ENCODE results near the gene ANK3.
A peak's percentile ranks its signal among the peaks of the same experiment; 100 is the strongest.

Gene ANK3

GRCh38 chr10:60253484-60253883 lies 136.2 kb downstream of the ANK3 start:
- H3K27me3 ChIP-seq (ENCODE audit: control insufficient read depth in 5 of 5, insufficient read depth in 4 of 5, low read length in 5 of 5): no peaks in the 10 kb centered on the region

DNA sequence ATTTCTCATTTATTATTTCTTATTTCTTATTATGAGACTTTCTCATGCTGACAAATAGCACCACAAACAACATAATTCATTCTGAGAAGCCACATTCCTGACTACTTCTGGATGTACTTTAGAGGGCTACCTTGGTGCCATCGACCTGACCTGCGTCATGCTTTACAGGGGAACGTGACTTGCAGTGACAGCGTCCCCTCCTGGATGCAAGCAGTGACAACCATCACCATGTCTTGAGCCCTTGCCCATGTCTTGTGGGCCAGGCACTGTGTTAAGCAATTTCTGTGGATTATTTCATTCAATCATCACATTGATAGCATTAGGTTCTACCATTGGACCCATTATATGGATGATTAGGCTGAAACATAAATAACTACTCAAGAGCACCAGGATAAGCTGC lies 137.0 kb downstream of the ANK3 start:
- Histone ChIP-seq H3K27me3 (ENCODE audit: control insufficient read depth in 5 of 5, insufficient read depth in 4 of 5, low read length in 5 of 5) (no peaks in the 10 kb centered on the region), H3K9ac (ENCODE audit: low read length in 5 of 5) (no peak overlapping the region), H3K36me3 (ENCODE audit: control insufficient read depth in 5 of 5, insufficient read depth in 5 of 5, low read length in 5 of 5) (no peaks in the 10 kb centered on the region), H3K27ac (ENCODE audit: low read depth, low read length) (no peak overlapping the region), H3K4me3 (ENCODE audit: low read depth in 1 of 5, low read length in 5 of 5) (no peak overlapping the region), H3K9me3 (ENCODE audit: control insufficient read depth in 5 of 5, low read length in 5 of 5) (no peaks in the 10 kb centered on the region), H3K4me1 (ENCODE audit: control insufficient read depth in 5 of 5, insufficient read depth in 5 of 5, low read length in 5 of 5) (peaks cover 0 to 3% (median under 1%) of the 10 kb centered on the region in 5 donors)

More at GRCh38 chr10:60253484-60253883, 136.2 kb downstream of the ANK3 start:
- Histone ChIP-seq H3K9ac (ENCODE audit: low read length in 5 of 5) (no peak overlapping the region), H3K36me3 (ENCODE audit: control insufficient read depth in 5 of 5, insufficient read depth in 5 of 5, low read length in 5 of 5) (no peaks in the 10 kb centered on the region), H3K27ac (ENCODE audit: low read depth, low read length) (no peak overlapping the region), H3K4me1 (ENCODE audit: control insufficient read depth in 5 of 5, insufficient read depth in 5 of 5, low read length in 5 of 5) (peaks cover 0 to 10% (median 9%) of the 10 kb centered on the region in 5 donors), H3K4me3 (ENCODE audit: low read depth in 1 of 5, low read length in 5 of 5) (no peak overlapping the region), H3K9me3 (ENCODE audit: control insufficient read depth in 5 of 5, low read length in 5 of 5) (no peaks in the 10 kb centered on the region)

GRCh38 chr10:60246382-60246781 lies 143.3 kb downstream of the ANK3 start:
- Histone ChIP-seq H3K9me3 (ENCODE audit: control insufficient read depth in 5 of 5, low read length in 5 of 5) (no peaks in the 10 kb centered on the region), H3K4me3 (ENCODE audit: low read depth in 1 of 5, low read length in 5 of 5) (no peak overlapping the region), H3K9ac (ENCODE audit: low read length in 5 of 5) (no peak overlapping the region), H3K27me3 (ENCODE audit: control insufficient read depth in 5 of 5, insufficient read depth in 4 of 5, low read length in 5 of 5) (no peaks in the 10 kb centered on the region), H3K27ac (ENCODE audit: low read depth, low read length) (no peak overlapping the region), H3K36me3 (ENCODE audit: control insufficient read depth in 5 of 5, insufficient read depth in 5 of 5, low read length in 5 of 5) (no peaks in the 10 kb centered on the region), H3K4me1 (ENCODE audit: control insufficient read depth in 5 of 5, insufficient read depth in 5 of 5, low read length in 5 of 5) (no peaks in the 10 kb centered on the region)

- Histone ChIP-seq H3K27ac (ENCODE audit: low read depth, low read length) (no peak overlapping the region), H3K36me3 (ENCODE audit: control insufficient read depth in 5 of 5, insufficient read depth in 5 of 5, low read length in 5 of 5) (no peaks in the 10 kb centered on the region)
Observed at GRCh38 chr10:60239228-60239627, 150.4 kb downstream of the ANK3 start.

DNA sequence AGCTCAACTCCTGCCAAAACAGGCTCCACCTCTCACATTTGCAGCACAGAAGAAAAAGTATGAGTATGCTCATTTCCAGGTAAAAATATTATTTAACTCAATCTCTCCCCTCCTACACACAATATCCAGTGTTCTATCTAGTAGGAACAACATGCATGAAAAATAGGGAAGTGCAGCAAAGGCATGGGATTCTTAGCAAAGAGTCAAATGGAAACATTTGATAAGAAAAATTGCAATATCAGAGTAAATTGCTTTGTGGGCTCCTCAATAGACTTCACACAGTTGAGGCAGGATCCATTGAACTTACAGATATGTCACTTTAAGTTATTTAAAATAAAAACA lies 150.9 kb downstream of the ANK3 start:
- Histone ChIP-seq H3K4me1 (ENCODE audit: control insufficient read depth in 5 of 5, insufficient read depth in 5 of 5, low read length in 5 of 5) (peaks cover 0 to 19% (median 18%) of the 10 kb centered on the region in 5 donors), H3K4me3 (ENCODE audit: low read depth in 1 of 5, low read length in 5 of 5) (no peak overlapping the region), H3K9ac (ENCODE audit: low read length in 5 of 5) (no peak overlapping the region), H3K27me3 (ENCODE audit: control insufficient read depth in 5 of 5, insufficient read depth in 4 of 5, low read length in 5 of 5) (no peaks in the 10 kb centered on the region), H3K36me3 (ENCODE audit: control insufficient read depth in 5 of 5, insufficient read depth in 5 of 5, low read length in 5 of 5) (no peaks in the 10 kb centered on the region), H3K9me3 (ENCODE audit: control insufficient read depth in 5 of 5, low read length in 5 of 5) (no peaks in the 10 kb centered on the region), H3K27ac (ENCODE audit: low read depth, low read length) (no peak overlapping the region)

More at GRCh38 chr10:60239228-60239627, 150.4 kb downstream of the ANK3 start:
- H3K27me3 ChIP-seq (ENCODE audit: control insufficient read depth in 5 of 5, insufficient read depth in 4 of 5, low read length in 5 of 5): no peaks in the 10 kb centered on the region
- no peaks in the 10 kb centered on the region for H3K9me3 ChIP-seq (ENCODE audit: control insufficient read depth in 5 of 5, low read length in 5 of 5)
- no peak overlapping the region for H3K9ac ChIP-seq (ENCODE audit: low read length in 5 of 5)
- peaks cover 0 to 19% (median 18%) of the 10 kb centered on the region in 5 donors for H3K4me1 ChIP-seq (ENCODE audit: control insufficient read depth in 5 of 5, insufficient read depth in 5 of 5, low read length in 5 of 5)
- no peak overlapping the region for H3K4me3 ChIP-seq (ENCODE audit: low read depth in 1 of 5, low read length in 5 of 5)

DNA sequence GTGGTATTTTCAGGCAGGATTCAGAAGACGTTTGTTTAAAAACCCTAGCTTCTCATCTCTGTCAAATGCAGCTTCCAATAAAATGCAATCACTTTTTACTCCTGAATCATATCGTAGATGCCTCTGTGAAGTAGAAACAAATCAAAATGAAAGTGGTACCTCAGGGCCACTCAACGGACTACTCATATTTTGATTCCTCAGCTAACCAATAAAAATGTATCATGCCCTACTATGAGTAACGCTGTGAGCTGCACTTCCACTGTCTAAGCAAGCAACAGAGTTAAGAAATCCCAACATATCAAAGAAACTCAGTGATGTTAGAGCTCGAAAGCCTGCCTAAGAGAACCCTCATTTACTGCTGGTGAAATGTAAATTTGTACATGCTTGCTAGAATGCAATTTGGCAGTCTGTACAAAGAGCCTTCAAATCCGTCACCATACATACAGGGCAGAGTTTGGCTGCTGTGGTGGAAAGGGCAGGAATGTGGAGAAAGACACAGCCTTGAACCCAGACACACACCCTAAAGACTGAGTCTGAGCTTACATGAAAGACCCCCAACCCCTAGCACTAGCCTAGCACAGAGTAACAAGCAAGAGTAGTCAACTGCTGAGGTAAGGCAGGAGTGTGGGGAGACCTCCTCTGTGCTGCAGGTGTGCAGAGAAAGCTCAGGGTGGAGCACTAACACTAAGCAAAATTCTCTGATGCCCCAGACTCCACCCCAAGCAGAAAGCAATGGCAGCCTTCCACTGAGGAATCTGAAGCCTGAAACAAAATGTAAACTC lies 151.5 kb downstream of the ANK3 start:
- Histone ChIP-seq H3K9me3 (ENCODE audit: control insufficient read depth in 5 of 5, low read length in 5 of 5) (no peaks in the 10 kb centered on the region), H3K4me3 (ENCODE audit: low read depth in 1 of 5, low read length in 5 of 5) (no peak overlapping the region), H3K9ac (ENCODE audit: low read length in 5 of 5) (no peak overlapping the region), H3K4me1 (ENCODE audit: control insufficient read depth in 5 of 5, insufficient read depth in 5 of 5, low read length in 5 of 5) (peaks cover 0 to 19% (median 18%) of the 10 kb centered on the region in 5 donors), H3K36me3 (ENCODE audit: control insufficient read depth in 5 of 5, insufficient read depth in 5 of 5, low read length in 5 of 5) (no peaks in the 10 kb centered on the region), H3K27me3 (ENCODE audit: control insufficient read depth in 5 of 5, insufficient read depth in 4 of 5, low read length in 5 of 5) (no peaks in the 10 kb centered on the region), H3K27ac (ENCODE audit: low read depth, low read length) (no peak overlapping the region)

GRCh38 chr10:60236869-60237524 lies 152.7 kb downstream of the ANK3 start:
- H3K27me3 ChIP-seq (ENCODE audit: control insufficient read depth in 5 of 5, insufficient read depth in 4 of 5, low read length in 5 of 5): no peaks in the 10 kb centered on the region
- no peaks in the 10 kb centered on the region for H3K9me3 ChIP-seq (ENCODE audit: control insufficient read depth in 5 of 5, low read length in 5 of 5)
- H3K4me3 ChIP-seq (ENCODE audit: low read depth in 1 of 5, low read length in 5 of 5): peak overlapping the region in 1 of 5 donors; percentile 11
- no peak overlapping the region for H3K27ac ChIP-seq (ENCODE audit: low read depth, low read length)
- peaks cover 0 to 19% (median 18%) of the 10 kb centered on the region in 5 donors for H3K4me1 ChIP-seq (ENCODE audit: control insufficient read depth in 5 of 5, insufficient read depth in 5 of 5, low read length in 5 of 5)
- H3K36me3 ChIP-seq (ENCODE audit: control insufficient read depth in 5 of 5, insufficient read depth in 5 of 5, low read length in 5 of 5): no peaks in the 10 kb centered on the region
- H3K9ac ChIP-seq (ENCODE audit: low read length in 5 of 5): no peak overlapping the region

DNA sequence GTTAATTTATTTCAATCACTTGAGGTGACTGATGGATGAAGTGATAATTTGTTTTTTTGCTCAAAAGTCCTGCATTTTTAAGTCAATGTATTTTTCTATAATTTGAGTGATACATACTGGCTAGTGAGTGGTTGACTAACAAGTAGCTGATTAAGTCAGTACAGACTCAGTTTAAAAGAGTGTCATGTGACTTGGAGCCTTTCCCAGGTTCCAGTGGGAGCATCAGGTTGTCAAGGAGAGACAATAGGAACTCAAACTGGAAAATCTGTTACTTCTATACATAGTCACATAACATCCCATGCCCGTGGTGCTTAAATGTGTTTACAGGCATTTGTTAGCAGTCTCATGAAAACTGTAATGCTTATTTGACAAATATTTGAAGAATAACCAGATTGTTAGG lies 154.7 kb downstream of the ANK3 start:
- Histone ChIP-seq H3K27me3 (ENCODE audit: control insufficient read depth in 5 of 5, insufficient read depth in 4 of 5, low read length in 5 of 5) (no peaks in the 10 kb centered on the region), H3K9me3 (ENCODE audit: control insufficient read depth in 5 of 5, low read length in 5 of 5) (no peaks in the 10 kb centered on the region), H3K4me1 (ENCODE audit: control insufficient read depth in 5 of 5, insufficient read depth in 5 of 5, low read length in 5 of 5) (peaks cover 0 to 19% (median 18%) of the 10 kb centered on the region in 5 donors), H3K27ac (ENCODE audit: low read depth, low read length) (no peak overlapping the region), H3K9ac (ENCODE audit: low read length in 5 of 5) (no peak overlapping the region), H3K4me3 (ENCODE audit: low read depth in 1 of 5, low read length in 5 of 5) (no peak overlapping the region), H3K36me3 (ENCODE audit: control insufficient read depth in 5 of 5, insufficient read depth in 5 of 5, low read length in 5 of 5) (no peaks in the 10 kb centered on the region)

DNA sequence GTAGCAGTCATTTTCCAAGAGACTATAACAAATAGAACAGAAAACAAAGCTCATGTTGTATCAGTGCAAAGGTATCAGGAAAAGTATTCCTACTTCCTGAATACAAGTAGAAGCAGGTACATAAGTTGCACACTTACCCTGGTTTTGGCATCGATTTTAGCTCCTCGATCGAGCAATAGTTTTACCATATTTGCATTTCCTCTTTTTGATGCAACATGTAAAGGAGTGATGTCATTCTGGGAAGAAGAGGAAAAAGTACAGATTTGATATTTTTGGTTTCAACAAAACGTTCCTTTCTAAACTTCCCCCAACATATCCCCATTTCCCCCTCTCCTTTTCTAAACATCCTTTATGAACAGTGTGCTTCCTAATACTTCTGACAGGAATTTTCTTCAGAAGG lies 155.1 kb downstream of the ANK3 start:
- no peak overlapping the region for H3K4me3 ChIP-seq (ENCODE audit: low read depth in 1 of 5, low read length in 5 of 5)
- H3K9ac ChIP-seq (ENCODE audit: low read length in 5 of 5): no peak overlapping the region
- no peaks in the 10 kb centered on the region for H3K27me3 ChIP-seq (ENCODE audit: control insufficient read depth in 5 of 5, insufficient read depth in 4 of 5, low read length in 5 of 5)
- peaks cover 0 to 19% (median 18%) of the 10 kb centered on the region in 5 donors for H3K4me1 ChIP-seq (ENCODE audit: control insufficient read depth in 5 of 5, insufficient read depth in 5 of 5, low read length in 5 of 5)
- H3K27ac ChIP-seq (ENCODE audit: low read depth, low read length): no peak overlapping the region
- no peaks in the 10 kb centered on the region for H3K36me3 ChIP-seq (ENCODE audit: control insufficient read depth in 5 of 5, insufficient read depth in 5 of 5, low read length in 5 of 5)
- no peaks in the 10 kb centered on the region for H3K9me3 ChIP-seq (ENCODE audit: control insufficient read depth in 5 of 5, low read length in 5 of 5)

DNA sequence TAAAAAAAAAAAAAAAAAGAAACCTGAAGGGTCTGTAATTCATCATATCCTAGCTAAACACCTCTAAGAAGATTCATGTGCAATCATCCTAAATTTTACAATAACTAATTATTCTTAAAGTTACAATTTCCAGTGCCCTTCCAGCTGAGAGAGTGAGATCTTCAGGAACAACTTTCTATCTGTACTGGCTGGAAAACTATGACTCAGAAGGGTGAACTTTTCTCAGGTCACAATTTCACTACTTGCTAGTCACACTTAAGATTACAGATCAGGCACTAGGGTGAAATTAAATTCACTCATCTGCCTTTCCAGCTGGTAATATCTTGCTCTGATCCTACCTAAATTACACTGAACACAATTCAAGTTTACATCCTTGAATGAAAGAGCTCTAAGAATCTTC lies 158.8 kb downstream of the ANK3 start:
- Histone ChIP-seq H3K27ac (ENCODE audit: low read depth, low read length) (no peak overlapping the region), H3K9ac (ENCODE audit: low read length in 5 of 5) (no peak overlapping the region), H3K4me3 (ENCODE audit: low read depth in 1 of 5, low read length in 5 of 5) (no peak overlapping the region), H3K4me1 (ENCODE audit: control insufficient read depth in 5 of 5, insufficient read depth in 5 of 5, low read length in 5 of 5) (peaks cover 0 to 3% (median 0%) of the 10 kb centered on the region in 5 donors), H3K9me3 (ENCODE audit: control insufficient read depth in 5 of 5, low read length in 5 of 5) (no peaks in the 10 kb centered on the region), H3K36me3 (ENCODE audit: control insufficient read depth in 5 of 5, insufficient read depth in 5 of 5, low read length in 5 of 5) (no peaks in the 10 kb centered on the region), H3K27me3 (ENCODE audit: control insufficient read depth in 5 of 5, insufficient read depth in 4 of 5, low read length in 5 of 5) (no peaks in the 10 kb centered on the region)
